ENCODE results near the gene GRK5.

DNA sequence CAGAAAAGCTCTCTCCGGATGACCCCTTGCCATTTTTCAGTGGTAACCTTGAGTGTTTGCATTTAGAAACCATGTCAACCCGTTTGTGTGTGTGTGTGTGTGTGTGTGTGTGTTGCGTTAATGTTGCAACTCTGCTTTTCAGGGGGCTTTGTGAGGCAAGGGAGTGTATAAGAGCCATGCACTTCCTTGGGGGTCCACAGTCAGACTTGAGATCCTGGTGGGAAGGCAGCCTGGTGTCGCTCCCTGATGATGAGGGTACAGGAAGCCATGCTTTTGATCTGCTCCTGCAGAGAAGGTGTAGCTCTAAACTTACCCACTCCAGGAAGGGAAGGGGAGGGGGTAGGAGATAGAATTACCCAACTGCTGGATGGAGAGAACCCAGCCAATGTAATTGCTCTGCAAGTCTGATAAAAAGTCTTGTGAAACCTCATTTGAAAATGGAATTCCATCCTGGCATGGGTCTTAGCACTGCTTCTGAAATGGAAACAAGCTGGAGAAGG, 10.7 kb downstream of the GRK5 start:
- no peak for TF ChIP-seq CTCF (IDR thresholded peaks at IDR 0.05)
- TF ChIP-seq POLR2AphosphoS5 (IDR thresholded peaks at IDR 0.05): no peak
